Gastroesophageal sphincter (tissue), 4 donors: Measurements from ENCODE around the gene WWP2. TPM values are rescaled to one million over a fixed set of nuclear protein-coding genes. Genes with fewer than 3 reads are reported as not detected.

Source experiments
- ATAC-seq: fragments of 150-250 bp; one replicate; pipeline ENCODE4 v1.9.1; 2016; ENCODE audit warnings: mild to moderate bottlenecking, moderate library complexity
- H3K27ac ChIP-seq, 4 donors: fragments of 200-600 bp; sonication (generic) in 3 of 4; 1 replicate in 3 of 4; 2 replicates in 1 of 4; pipeline ENCODE4 v1.5.1; 2016 to 2019
- H3K27me3 ChIP-seq: fragments of 200-600 bp; sonication (generic); one replicate; pipeline ENCODE4 v1.5.1; 2019
- H3K36me3 ChIP-seq, 2 donors: fragments of 200-600 bp; sonication (generic); one replicate each; pipeline ENCODE4 v1.5.1; 2019; ENCODE audit warnings: control low read depth in 1 of 2
- H3K4me1 ChIP-seq, 3 donors: fragments of 200-600 bp; sonication (generic); 1 replicate in 2 of 3; 2 replicates in 1 of 3; pipeline ENCODE4 v1.5.1; 2016 to 2019; ENCODE audit warnings: control low read depth in 2 of 3
- H3K4me3 ChIP-seq, 2 donors: fragments of 200-600 bp; sonication (generic); one replicate each; pipeline ENCODE4 v1.5.1; 2019; ENCODE audit warnings: mild to moderate bottlenecking in 1 of 2, moderate library complexity in 1 of 2
- H3K9me3 ChIP-seq, 3 donors: fragments of 200-600 bp; sonication (generic); one replicate each; pipeline ENCODE4 v1.5.1; 2017 to 2019; ENCODE audit warnings: control low read depth in 2 of 3
- CTCF ChIP-seq, 4 experiments: fragments of 200-600 bp in 2 of 4; fragments of 450-650 bp in 2 of 4; sonication (generic) in 1 of 4; IDR thresholded peaks; one replicate each; pipeline ENCODE4 v1.5.1; 2017 to 2019; ENCODE audit warnings: antibody characterized with exemption in 4 of 4, mild to moderate bottlenecking in 2 of 4, moderate library complexity in 2 of 4
- EP300 ChIP-seq: sonication (generic); formaldehyde crosslinking; IDR thresholded peaks from one replicate; pipeline ENCODE4 v1.6.1; 2017; ENCODE audit warnings: antibody characterized with exemption, mild to moderate bottlenecking
- POLR2A ChIP-seq, 2 donors: fragments of 450-650 bp; IDR thresholded peaks; one replicate each; pipeline ENCODE4 v1.6.1; 2017; ENCODE audit warnings: antibody characterized with exemption in 2 of 2, mild to moderate bottlenecking in 2 of 2, moderate library complexity in 1 of 2
- POLR2AphosphoS5 ChIP-seq: sonication (generic); formaldehyde crosslinking; IDR thresholded peaks from one replicate; pipeline ENCODE4 v1.6.1; 2017; ENCODE audit warnings: antibody characterized with exemption
- WGBS, 2 donors: methylation state at CpG; one replicate each; pipeline ENCODE4 v1.1.5; 2018; ENCODE audit warnings: low coverage in 1 of 2; 5-methylcytosine and 5-hydroxymethylcytosine counted together
- total RNA-seq, 4 donors: library from RNA; depleted of rRNA; stranded (reverse); fragments of >200 nt; gene quantifications; one replicate each; pipeline ENCODE4 v1.1.0, GENCODE V29; 2016

Gene WWP2
- total RNA-seq, 4 donors from 2014 or later: 23.4 to 31.9 (median 28.8) TPM

- TF ChIP-seq EP300 (no peak), POLR2AphosphoS5 (no peak)
- 87 to 93% methylated on average over 3 to 13 of the region's 13 CpGs for WGBS, 2 donors
- Histone ChIP-seq H3K4me1 (peaks cover 0 to 44% (median 12%) of the 10 kb centered on the region in 3 donors), H3K27me3 (no peaks in the 10 kb centered on the region), H3K27ac (no peak overlapping the region), H3K4me3 (no peak overlapping the region), H3K36me3 (no peaks in the 10 kb centered on the region), H3K9me3 (no peaks in the 10 kb centered on the region)
- no peak for ATAC-seq
These were observed 96.3 kb downstream of the WWP2 start for GRCh38 chr16:69858191-69859104.

- WGBS, 2 donors: 52 to 56% methylated on average over 3 to 7 of the region's 20 CpGs
- peaks cover 0 to 44% (median 12%) of the 10 kb centered on the region in 3 donors for H3K4me1 ChIP-seq
- H3K27ac ChIP-seq: peak overlapping the region in 3 of 4 donors; percentile 71 to 81 (median 81)
- peak in 3 of 4 experiments; percentile 36 to 66 (median 40) for TF ChIP-seq CTCF (IDR thresholded peaks at IDR 0.05)
- no peak for TF ChIP-seq POLR2A (IDR thresholded peaks at IDR 0.05)
- no peak for TF ChIP-seq POLR2AphosphoS5
- H3K9me3 ChIP-seq: no peaks in the 10 kb centered on the region
- ATAC-seq: no peak
- H3K27me3 ChIP-seq: no peaks in the 10 kb centered on the region
- no peaks in the 10 kb centered on the region for H3K36me3 ChIP-seq
- H3K4me3 ChIP-seq: no peak overlapping the region
These were observed 97.2 kb downstream of the WWP2 start for GRCh38 chr16:69859105-69859989.

- ATAC-seq: no peak
- Histone ChIP-seq H3K4me3 (no peak overlapping the region), H3K27me3 (no peaks in the 10 kb centered on the region), H3K4me1 (peaks cover 0 to 44% (median 12%) of the 10 kb centered on the region in 3 donors), H3K27ac (peak overlapping the region; percentile 45 to 81 (median 76)), H3K36me3 (no peaks in the 10 kb centered on the region), H3K9me3 (no peaks in the 10 kb centered on the region)
- TF ChIP-seq CTCF (IDR thresholded peaks at IDR 0.05) (no peak), EP300 (no peak), POLR2AphosphoS5 (no peak), POLR2A (IDR thresholded peaks at IDR 0.05) (no peak)
- WGBS, 2 donors: 71 to 89% methylated on average over 3 to 5 of the region's 9 CpGs
These were observed 98.4 kb downstream of the WWP2 start for GRCh38 chr16:69860233-69861231.

GRCh38 chr16:69861292-69862030 is 99.3 kb downstream of the WWP2 start:
- H3K27ac ChIP-seq: peak overlapping the region; percentile 45 to 88 (median 81)
- H3K4me1 ChIP-seq: peaks cover 0 to 44% (median 12%) of the 10 kb centered on the region in 3 donors
- H3K9me3 ChIP-seq: no peaks in the 10 kb centered on the region
- WGBS, 2 donors: 14 to 19% methylated on average over 9 to 12 of the region's 12 CpGs
- H3K36me3 ChIP-seq: no peaks in the 10 kb centered on the region
- no peaks in the 10 kb centered on the region for H3K27me3 ChIP-seq
- peak; percentile 91 for ATAC-seq
- TF ChIP-seq POLR2AphosphoS5 (peak; percentile 50), CTCF (IDR thresholded peaks at IDR 0.05) (no peak)
- peak overlapping the region in 1 of 2 donors; percentile 29 for H3K4me3 ChIP-seq
